ENCODE measurements around the gene LRP1B. TPM values are rescaled to one million over a fixed set of nuclear protein-coding genes. Genes with fewer than 3 reads are reported as not detected.

LRP1B gene
- total RNA-seq, 3 donors from 2014 or later, result 2.3 to 29.8 (median 21.8) TPM

GRCh38 chr2:140998577-140998976 is 1132.2 kb downstream of the LRP1B start:
- no peak for DNase-seq (ENCODE audit: low spot score in 2 of 2)
- Histone ChIP-seq H3K4me1 (no peaks in the 10 kb centered on the region), H3K4me3 (no peak overlapping the region), H3K9me3 (peaks cover 0 to 5% of the 10 kb centered on the region in 2 donors), H3K27me3 (no peaks in the 10 kb centered on the region), H3K27ac (no peak overlapping the region), H3K36me3 (no peaks in the 10 kb centered on the region)
- TF ChIP-seq POLR2AphosphoS5 (IDR thresholded peaks at IDR 0.05) (no peak), POLR2A (IDR thresholded peaks at IDR 0.05) (no peak), CTCF (IDR thresholded peaks at IDR 0.05) (no peak)
- intact Hi-C loops (cut with DNase I; ENCODE audit: low total_unique reads), result no loop called here

GRCh38 chr2:140998017-140998416 is 1132.8 kb downstream of the LRP1B start:
- Histone ChIP-seq H3K9me3 (no peaks in the 10 kb centered on the region), H3K4me3 (no peak overlapping the region), H3K4me1 (no peaks in the 10 kb centered on the region), H3K27me3 (no peaks in the 10 kb centered on the region), H3K27ac (no peak overlapping the region), H3K36me3 (no peaks in the 10 kb centered on the region)
- TF ChIP-seq POLR2A (IDR thresholded peaks at IDR 0.05) (no peak), POLR2AphosphoS5 (IDR thresholded peaks at IDR 0.05) (peak in 1 of 3 donors; percentile 20)
- intact Hi-C loops (cut with DNase I; ENCODE audit: low total_unique reads), result no loop called here
- DNase-seq (ENCODE audit: low spot score in 2 of 2), result no peak

- intact Hi-C loops (cut with DNase I; ENCODE audit: low total_unique reads), result no loop called here
- Histone ChIP-seq H3K4me3 (no peak overlapping the region), H3K27ac (no peak overlapping the region), H3K36me3 (no peaks in the 10 kb centered on the region), H3K27me3 (no peaks in the 10 kb centered on the region), H3K4me1 (no peaks in the 10 kb centered on the region), H3K9me3 (no peaks in the 10 kb centered on the region)
- no peak for DNase-seq (ENCODE audit: low spot score in 2 of 2)
- TF ChIP-seq CTCF (IDR thresholded peaks at IDR 0.05) (no peak), POLR2AphosphoS5 (IDR thresholded peaks at IDR 0.05) (no peak), POLR2A (IDR thresholded peaks at IDR 0.05) (no peak)
These were observed 1136.0 kb downstream of the LRP1B start for GRCh38 chr2:140994856-140995255.

- intact Hi-C loops (cut with DNase I; ENCODE audit: low total_unique reads), result no loop called here
- TF ChIP-seq POLR2AphosphoS5 (IDR thresholded peaks at IDR 0.05), result no peak
- no peak for TF ChIP-seq POLR2A (IDR thresholded peaks at IDR 0.05)
- TF ChIP-seq CTCF (IDR thresholded peaks at IDR 0.05), result no peak
- no peak for DNase-seq (ENCODE audit: low spot score in 2 of 2)
- Histone ChIP-seq H3K9me3 (no peaks in the 10 kb centered on the region), H3K36me3 (no peaks in the 10 kb centered on the region), H3K27me3 (no peaks in the 10 kb centered on the region), H3K4me1 (no peaks in the 10 kb centered on the region), H3K4me3 (no peak overlapping the region), H3K27ac (no peak overlapping the region)
These were observed 1140.4 kb downstream of the LRP1B start for GRCh38 chr2:140990416-140990815.

GRCh38 chr2:140988597-140988996 is 1142.2 kb downstream of the LRP1B start:
- intact Hi-C loops (cut with DNase I; ENCODE audit: low total_unique reads), result no loop called here
- DNase-seq (ENCODE audit: low spot score in 2 of 2), result no peak
- H3K36me3 ChIP-seq, result no peaks in the 10 kb centered on the region
- H3K4me3 ChIP-seq, result no peak overlapping the region
- TF ChIP-seq POLR2AphosphoS5 (IDR thresholded peaks at IDR 0.05), result no peak
- TF ChIP-seq CTCF (IDR thresholded peaks at IDR 0.05), result no peak
- no peak for TF ChIP-seq POLR2A (IDR thresholded peaks at IDR 0.05)
- H3K27ac ChIP-seq, result no peak overlapping the region
- H3K9me3 ChIP-seq, result no peaks in the 10 kb centered on the region
- no peaks in the 10 kb centered on the region for H3K4me1 ChIP-seq
- H3K27me3 ChIP-seq, result no peaks in the 10 kb centered on the region

- no peak for DNase-seq (ENCODE audit: low spot score in 2 of 2)
- Histone ChIP-seq H3K36me3 (no peaks in the 10 kb centered on the region), H3K4me3 (no peak overlapping the region), H3K27ac (no peak overlapping the region), H3K4me1 (no peaks in the 10 kb centered on the region), H3K27me3 (no peaks in the 10 kb centered on the region), H3K9me3 (no peaks in the 10 kb centered on the region)
- intact Hi-C loops (cut with DNase I; ENCODE audit: low total_unique reads), result no loop called here
- TF ChIP-seq CTCF (IDR thresholded peaks at IDR 0.05) (no peak), POLR2A (IDR thresholded peaks at IDR 0.05) (no peak), POLR2AphosphoS5 (IDR thresholded peaks at IDR 0.05) (no peak)
These were observed 1144.4 kb downstream of the LRP1B start for GRCh38 chr2:140986456-140986855.

All from breast epithelium (tissue), 4 donors.